Kidney tubule cell (primary cell): ENCODE data around the gene PIP5K1A.
"Not testable (repeated sequence)": the region's sequence is repeated elsewhere in the genome, so short reads cannot be mapped to it uniquely, and the experiment has no call there.

Source experiments
- DNase-seq: peaks from one replicate; pipeline ENCODE4 v3.0.0-alpha.2; 2018; ENCODE audit warnings: low spot score

PIP5K1A gene, protein sequence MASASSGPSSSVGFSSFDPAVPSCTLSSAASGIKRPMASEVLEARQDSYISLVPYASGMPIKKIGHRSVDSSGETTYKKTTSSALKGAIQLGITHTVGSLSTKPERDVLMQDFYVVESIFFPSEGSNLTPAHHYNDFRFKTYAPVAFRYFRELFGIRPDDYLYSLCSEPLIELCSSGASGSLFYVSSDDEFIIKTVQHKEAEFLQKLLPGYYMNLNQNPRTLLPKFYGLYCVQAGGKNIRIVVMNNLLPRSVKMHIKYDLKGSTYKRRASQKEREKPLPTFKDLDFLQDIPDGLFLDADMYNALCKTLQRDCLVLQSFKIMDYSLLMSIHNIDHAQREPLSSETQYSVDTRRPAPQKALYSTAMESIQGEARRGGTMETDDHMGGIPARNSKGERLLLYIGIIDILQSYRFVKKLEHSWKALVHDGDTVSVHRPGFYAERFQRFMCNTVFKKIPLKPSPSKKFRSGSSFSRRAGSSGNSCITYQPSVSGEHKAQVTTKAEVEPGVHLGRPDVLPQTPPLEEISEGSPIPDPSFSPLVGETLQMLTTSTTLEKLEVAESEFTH

DNA sequence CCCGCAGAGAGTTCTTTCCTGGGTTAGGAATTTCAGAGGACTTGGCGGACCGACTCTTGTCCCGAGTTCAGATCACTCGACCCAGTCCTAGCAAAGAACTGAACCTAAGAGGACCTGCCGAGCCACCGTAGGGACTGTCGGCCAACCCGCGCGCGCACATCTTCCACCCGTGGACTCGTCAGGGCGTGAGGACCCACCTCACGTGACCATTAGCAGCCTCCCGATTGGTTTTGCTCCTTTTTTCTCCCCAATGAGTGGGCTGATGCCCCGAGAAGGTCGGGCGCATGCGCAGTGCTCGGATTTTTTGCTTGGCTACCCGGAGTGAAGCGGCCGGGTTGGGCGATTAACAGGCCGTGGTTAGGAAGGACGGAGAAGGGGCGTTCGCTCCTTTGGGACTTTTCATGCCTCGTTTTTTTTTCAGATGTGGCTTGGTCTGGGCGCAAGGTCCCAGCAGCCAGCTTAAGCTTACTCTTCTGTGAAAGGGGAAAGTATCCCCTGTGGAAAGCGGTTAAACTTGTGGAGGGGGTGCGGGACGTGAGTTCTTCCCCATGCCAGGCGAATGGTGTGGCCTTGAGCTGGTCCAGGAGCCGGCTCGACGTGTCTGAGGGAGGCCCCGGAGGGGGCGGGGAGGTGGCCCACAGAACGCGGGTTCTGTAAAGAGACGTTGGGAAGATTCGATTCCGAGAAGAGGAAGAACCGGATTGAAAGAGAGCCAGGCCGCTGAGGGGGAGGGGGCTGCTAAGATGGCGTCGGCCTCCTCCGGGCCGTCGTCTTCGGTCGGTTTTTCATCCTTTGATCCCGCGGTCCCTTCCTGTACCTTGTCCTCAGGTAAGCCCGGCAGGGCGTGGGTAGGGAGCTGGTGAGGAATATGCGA is at the start of gene PIP5K1A:
Gene PIP5K1A, plus strand, starts transcription at position 299 of the 874 bp plus-strand sequence. Its CDS starts 445 bp downstream, at position 744.
- peak; percentile 98 for DNase-seq

DNA sequence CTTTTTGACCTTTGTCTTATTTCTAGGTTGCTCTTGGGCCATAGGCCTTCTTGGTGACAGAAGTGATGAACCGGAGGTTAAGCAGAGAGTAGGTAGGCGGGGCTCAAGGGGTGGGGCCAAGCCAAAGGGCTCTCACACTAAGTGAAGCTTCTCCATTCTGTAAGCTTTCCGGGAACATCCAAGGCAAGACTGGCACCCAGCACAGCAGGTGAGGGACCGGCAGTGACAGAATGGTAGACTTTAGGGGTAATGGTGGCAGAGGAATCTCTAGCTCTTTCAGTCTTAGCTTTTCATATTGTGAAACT is 41.9 kb upstream of the PIP5K1A start, which contains the start of gene TNFAIP8L2:
Gene TNFAIP8L2, plus strand, starts transcription at position 135 of the 305 bp plus-strand sequence. CDS start 2,049 bp downstream, outside the sequence.
- DNase-seq = no peak

GRCh38 chr1:151157067-151157531 is 41.3 kb upstream of the PIP5K1A start:
- no peak for DNase-seq

- DNase-seq = no peak
These were observed 40.0 kb upstream of the PIP5K1A start for GRCh38 chr1:151158326-151158725.

DNA sequence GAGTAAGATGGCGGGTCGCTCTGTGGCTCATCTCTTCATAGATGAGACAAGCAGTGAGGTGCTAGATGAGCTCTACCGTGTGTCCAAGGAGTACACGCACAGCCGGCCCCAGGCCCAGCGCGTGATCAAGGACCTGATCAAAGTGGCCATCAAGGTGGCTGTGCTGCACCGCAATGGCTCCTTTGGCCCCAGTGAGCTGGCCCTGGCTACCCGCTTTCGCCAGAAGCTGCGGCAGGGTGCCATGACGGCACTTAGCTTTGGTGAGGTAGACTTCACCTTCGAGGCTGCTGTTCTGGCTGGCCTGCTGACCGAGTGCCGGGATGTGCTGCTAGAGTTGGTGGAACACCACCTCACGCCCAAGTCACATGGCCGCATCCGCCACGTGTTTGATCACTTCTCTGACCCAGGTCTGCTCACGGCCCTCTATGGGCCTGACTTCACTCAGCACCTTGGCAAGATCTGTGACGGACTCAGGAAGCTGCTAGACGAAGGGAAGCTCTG is 39.6 kb upstream of the PIP5K1A start:
- no peak for DNase-seq

GRCh38 chr1:151159373-151159772 is 39.0 kb upstream of the PIP5K1A start:
- DNase-seq = no peak

DNA sequence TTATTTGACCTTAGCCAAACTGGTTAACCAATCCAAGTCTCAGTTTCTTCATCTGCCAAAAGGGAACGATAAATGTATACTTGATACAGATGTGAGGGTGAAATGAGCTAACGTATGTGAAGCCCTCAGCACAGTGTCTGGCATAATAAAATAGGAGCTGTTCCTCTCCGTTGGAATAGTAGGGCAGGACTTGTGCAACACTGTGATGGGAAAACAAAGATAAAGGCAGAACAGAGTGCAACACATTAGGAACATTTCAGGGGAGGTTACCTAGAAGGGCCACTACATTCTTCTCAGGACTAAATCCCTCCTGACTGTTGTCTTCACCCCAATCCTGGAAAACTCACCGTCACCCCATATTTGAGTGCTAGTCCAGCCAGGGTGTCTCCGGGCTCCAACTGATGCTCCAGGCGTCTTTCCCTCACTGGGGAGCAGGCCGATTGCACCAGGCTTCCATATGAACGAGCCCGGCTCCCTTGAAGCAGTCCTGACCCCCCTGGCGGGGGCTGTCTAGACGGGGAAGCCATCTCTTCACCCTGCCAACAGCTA is 33.5 kb upstream of the PIP5K1A start:
- DNase-seq = no peak

GRCh38 chr1:151165281-151165737 is 33.0 kb upstream of the PIP5K1A start:
- peak; percentile 45 for DNase-seq

DNA sequence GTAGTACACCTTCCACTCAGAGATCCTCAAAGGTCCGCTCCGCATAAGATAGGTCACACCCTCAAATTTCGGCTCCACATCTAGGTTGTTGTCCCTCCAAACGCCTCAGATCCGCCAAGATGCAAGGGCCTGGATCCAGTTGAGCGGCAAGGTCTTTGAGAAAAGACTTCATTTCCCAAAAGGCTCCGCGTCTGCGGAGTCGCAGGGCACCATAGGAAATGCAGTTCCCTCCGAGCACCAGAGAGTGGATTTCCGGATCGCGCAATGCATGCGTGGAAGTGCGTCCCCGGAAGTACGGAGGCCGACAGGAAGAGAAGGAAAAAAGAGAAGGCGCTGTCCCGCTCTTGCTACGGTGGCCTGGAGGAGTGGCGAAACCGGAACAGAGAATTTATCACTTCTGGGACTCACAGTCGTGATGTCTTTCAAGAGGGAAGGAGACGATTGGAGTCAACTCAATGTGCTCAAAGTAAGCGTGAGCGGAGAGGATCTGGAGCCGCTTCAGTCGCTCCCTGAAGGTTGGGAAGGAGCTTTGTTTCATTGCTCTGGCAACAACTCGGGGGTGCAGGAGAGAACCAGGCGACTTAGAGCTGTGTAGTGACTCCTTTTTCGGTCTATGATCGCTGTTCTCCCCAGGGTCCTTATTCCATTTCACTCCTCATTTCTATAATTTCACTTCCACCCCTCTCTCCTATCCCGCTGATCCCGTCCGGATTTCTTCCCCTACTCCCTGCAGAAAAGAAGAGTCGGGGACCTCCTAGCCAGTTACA is 32.4 kb upstream of the PIP5K1A start, which contains the start of the genes LYSMD1 and SCNM1:
Gene LYSMD1, minus strand, starts transcription at position 165 of the 767 bp plus-strand sequence. CDS start 644 bp downstream, outside the sequence.
Gene SCNM1, plus strand, starts transcription at position 407 of the 767 bp plus-strand sequence. Its CDS starts 9 bp downstream, at position 416.
- peak; percentile 99 for DNase-seq

- DNase-seq = peak; percentile 70
These were observed 31.8 kb upstream of the PIP5K1A start for GRCh38 chr1:151166505-151166956.

DNA sequence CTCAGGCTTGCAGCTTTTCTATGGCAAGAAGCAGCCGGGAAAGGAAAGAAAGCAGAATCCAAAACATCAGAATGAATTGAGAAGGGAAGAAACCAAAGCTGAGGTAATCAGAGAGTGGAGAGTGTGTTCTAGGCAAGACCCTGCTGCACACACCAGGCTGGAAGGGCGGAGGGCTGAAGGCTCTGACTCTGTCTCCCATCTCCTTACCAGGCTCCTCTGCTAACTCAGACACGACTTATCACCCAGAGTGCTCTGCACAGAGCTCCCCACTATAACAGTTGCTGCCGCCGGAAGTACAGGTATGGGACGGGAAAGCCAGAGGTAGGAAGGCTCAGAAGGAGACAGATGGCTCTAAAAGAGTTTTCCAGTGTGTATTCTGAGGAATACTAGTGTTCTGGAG is 31.2 kb upstream of the PIP5K1A start:
- DNase-seq = no peak

DNA sequence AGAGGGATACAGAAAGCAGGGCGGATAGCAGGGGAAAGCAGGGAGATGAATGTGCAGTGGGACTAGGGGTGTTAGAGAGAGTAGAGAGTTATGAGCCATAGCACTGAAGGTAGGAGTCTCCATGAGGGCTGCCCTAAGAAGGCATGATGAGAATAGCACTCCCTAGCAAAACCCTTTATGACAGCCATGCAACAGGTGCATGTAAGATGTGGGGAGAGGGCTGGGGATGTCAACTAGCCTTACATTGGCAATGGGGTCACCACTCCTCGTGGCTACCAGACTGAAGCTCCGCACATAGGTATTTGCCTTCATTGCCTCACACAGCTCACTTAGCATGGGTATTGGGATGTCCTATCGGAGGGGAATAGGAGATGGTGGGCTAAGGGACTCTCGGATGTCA is 27.2 kb upstream of the PIP5K1A start:
- DNase-seq = no peak

- DNase-seq = no peak
These were observed 23.2 kb upstream of the PIP5K1A start for GRCh38 chr1:151175041-151175741.

DNA sequence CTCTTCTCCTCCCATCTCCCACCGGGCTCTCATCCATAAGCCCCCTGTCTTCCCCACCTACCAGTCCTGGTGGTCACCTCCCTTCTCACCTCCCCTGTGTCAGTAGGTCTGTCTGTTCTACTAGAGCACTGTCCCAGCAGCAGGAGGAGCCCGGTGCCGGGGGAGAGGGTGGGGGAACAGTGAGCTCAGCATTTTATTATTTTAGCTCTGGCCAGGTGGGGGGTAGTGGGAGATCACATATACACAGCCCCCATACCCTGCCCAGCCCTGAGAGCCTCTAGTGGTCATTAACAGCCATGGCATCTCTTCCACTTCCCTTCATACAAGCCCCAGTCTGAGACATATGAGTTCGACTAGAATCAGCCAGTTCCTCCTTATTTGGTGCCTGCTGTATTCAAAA is 22.5 kb upstream of the PIP5K1A start, which contains the start of gene TMOD4:
Gene TMOD4, minus strand, starts transcription at position 119 of the 400 bp plus-strand sequence. CDS start 1,106 bp downstream, outside the sequence.
- no peak for DNase-seq

DNA sequence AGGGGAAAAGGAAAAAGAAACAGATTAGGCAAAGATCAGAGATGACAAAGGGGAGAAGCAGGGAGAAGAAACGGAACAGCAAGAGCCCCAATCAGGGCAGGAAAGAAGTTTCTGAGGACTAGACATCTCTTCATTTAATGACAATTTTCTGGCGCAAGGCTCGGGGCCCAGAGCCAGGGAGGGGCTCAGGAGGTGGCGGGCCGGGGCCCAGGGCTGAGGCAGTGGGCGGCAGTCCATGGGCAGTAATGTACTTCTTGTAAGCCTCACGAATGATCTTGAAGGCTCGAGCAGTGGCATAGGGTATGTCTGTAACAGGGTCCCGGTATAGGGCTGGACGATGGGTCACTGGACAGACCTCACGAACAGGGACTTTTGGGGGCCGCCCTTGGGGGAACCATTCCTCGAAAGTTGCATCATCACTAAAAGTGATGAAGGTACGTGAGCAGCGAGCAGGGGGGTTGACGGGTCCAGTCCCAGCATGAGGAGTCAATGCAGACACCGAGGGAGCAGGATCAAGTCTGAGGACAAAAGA is 21.8 kb upstream of the PIP5K1A start:
- no peak for DNase-seq

DNA sequence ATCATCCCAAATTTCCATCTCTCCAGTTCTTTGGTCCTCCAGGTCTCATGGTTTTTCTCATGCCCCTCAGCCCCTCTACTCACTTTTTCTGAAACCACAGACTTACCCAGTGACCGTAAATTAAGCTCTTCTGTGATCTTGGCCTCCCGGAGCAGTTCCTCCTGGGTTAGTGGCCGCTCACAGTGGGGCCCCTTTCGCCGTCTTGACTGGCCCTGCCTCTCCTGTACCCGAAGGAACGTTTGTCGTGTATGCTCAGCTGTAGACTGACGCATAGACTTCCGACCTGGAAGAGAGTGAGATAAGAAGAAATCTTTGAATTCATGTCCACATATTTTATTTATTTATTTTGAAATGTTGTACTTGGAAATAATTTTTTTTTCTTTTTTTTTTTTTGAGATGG is 14.1 kb upstream of the PIP5K1A start:
- no peak for DNase-seq

- no peak for DNase-seq
These were observed 11.1 kb upstream of the PIP5K1A start for GRCh38 chr1:151187205-151187604.

GRCh38 chr1:151188667-151189066 is 9.7 kb upstream of the PIP5K1A start:
- DNase-seq = not testable (repeated sequence)

DNA sequence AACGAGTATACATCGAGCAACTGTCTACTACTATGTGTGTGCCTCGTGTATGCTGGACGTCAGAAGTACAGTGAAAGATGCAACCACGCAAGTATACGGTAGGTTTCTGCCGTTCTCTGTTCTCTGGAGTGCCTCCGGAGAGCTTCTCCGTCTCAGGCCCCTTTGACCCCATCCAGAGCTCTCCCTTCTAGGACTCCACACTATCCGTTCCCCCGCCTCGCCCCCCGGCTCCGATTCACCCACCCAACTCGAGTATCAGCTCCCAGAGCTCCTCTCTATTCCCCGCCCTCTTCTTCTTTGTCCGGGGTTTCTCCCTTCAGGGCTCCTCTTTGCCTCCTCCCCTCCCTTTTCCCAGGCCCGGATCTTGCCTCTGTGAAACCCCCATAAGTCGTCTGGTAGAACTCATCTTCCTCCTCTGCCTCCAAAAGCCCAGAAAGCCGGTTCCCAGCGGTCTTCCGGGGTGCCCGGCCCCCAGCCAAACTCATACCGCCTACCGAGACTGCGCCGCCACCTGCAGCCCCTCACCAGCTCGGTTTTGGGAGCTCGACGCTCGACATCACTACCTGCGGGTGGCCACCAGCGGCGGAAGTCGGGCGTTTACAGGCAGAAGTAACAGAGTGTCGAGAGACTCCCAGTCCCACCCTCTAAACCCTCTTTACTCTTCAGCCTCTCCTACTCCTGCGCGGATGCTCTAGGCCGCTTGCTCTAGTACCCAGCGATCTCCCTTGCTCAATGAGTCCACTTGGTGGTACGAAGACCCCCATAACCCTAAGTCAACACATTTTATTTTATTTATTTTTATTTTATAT is 8.5 kb upstream of the PIP5K1A start, which contains the start of gene VPS72:
Gene VPS72, minus strand, starts transcription at position 561 of the 809 bp plus-strand sequence. Its CDS starts 76 bp downstream, at position 485.
- DNase-seq = peak; percentile 93
